Mononuclear cell (primary cell): ENCODE results near the gene TARS2. TPM values are rescaled to one million over a fixed set of nuclear protein-coding genes. Genes with fewer than 3 reads are reported as not detected.

Experiments used
- H3K27me3 ChIP-seq: 2 replicates; pipeline ENCODE4 v1.6.0; 2011; ENCODE audit warnings: low read length, control low read depth; ENCODE audit not compliant: insufficient read depth
- H3K4me1 ChIP-seq: 2 replicates; pipeline ENCODE4 v1.5.1; 2011; ENCODE audit warnings: mild to moderate bottlenecking, low read length, control low read depth; ENCODE audit not compliant: insufficient read depth
- H3K4me3 ChIP-seq: 2 replicates; pipeline ENCODE4 v1.5.1; 2011; ENCODE audit warnings: mild to moderate bottlenecking, low read length, moderate library complexity
- H3K9me3 ChIP-seq: 2 replicates; pipeline ENCODE4 v1.5.1; 2011; ENCODE audit warnings: low read depth, mild to moderate bottlenecking, control low read depth, low read length
- total RNA-seq: library from RNA; depleted of rRNA; stranded (reverse); fragments of >200 nt; gene quantifications from one replicate; pipeline ENCODE4 v1.2.3, GENCODE V29; 2012

The TARS2 gene
- total RNA-seq = 10.2 TPM

GRCh38 chr1:150486966-150487762 lies at the start of gene TARS2:
TSS of gene TARS2 (plus strand) at chr1:150487419. CDS start at chr1:150487451, 32 bp downstream.
- no peaks in the 10 kb centered on the region for H3K27me3 ChIP-seq
- no peaks in the 10 kb centered on the region for H3K9me3 ChIP-seq
- peaks cover 9% of the 10 kb centered on the region for H3K4me1 ChIP-seq
- H3K4me3 ChIP-seq = peak within 1 kb of the TSS; percentile 86

- no peak overlapping the region for H3K4me3 ChIP-seq
- H3K9me3 ChIP-seq = no peaks in the 10 kb centered on the region
- H3K4me1 ChIP-seq = no peaks in the 10 kb centered on the region
- H3K27me3 ChIP-seq = no peaks in the 10 kb centered on the region
These were observed 46.1 kb upstream of the TARS2 start for GRCh38 chr1:150441121-150441520.

- no peak overlapping the region for H3K4me3 ChIP-seq
- no peaks in the 10 kb centered on the region for H3K27me3 ChIP-seq
- no peaks in the 10 kb centered on the region for H3K4me1 ChIP-seq
- H3K9me3 ChIP-seq = no peaks in the 10 kb centered on the region
These were observed 43.0 kb upstream of the TARS2 start for GRCh38 chr1:150444232-150444631.

- no peaks in the 10 kb centered on the region for H3K27me3 ChIP-seq
- no peaks in the 10 kb centered on the region for H3K4me1 ChIP-seq
- no peaks in the 10 kb centered on the region for H3K9me3 ChIP-seq
- H3K4me3 ChIP-seq = no peak overlapping the region
These were observed 31.0 kb upstream of the TARS2 start for GRCh38 chr1:150456146-150456647.

- no peaks in the 10 kb centered on the region for H3K27me3 ChIP-seq
- H3K4me3 ChIP-seq = no peak overlapping the region
- no peaks in the 10 kb centered on the region for H3K9me3 ChIP-seq
- no peaks in the 10 kb centered on the region for H3K4me1 ChIP-seq
These were observed 22.8 kb upstream of the TARS2 start for GRCh38 chr1:150464422-150464826.

GRCh38 chr1:150466964-150467363 lies 20.3 kb upstream of the TARS2 start:
- H3K4me1 ChIP-seq = no peaks in the 10 kb centered on the region
- no peaks in the 10 kb centered on the region for H3K27me3 ChIP-seq
- no peaks in the 10 kb centered on the region for H3K9me3 ChIP-seq
- no peak overlapping the region for H3K4me3 ChIP-seq

- Histone ChIP-seq H3K9me3 (no peaks in the 10 kb centered on the region), H3K4me1 (no peaks in the 10 kb centered on the region), H3K27me3 (no peaks in the 10 kb centered on the region), H3K4me3 (no peak overlapping the region)
These were observed 17.9 kb upstream of the TARS2 start for GRCh38 chr1:150469291-150469690.

GRCh38 chr1:150472601-150473200 lies 14.5 kb upstream of the TARS2 start:
- Histone ChIP-seq H3K9me3 (no peaks in the 10 kb centered on the region), H3K27me3 (no peaks in the 10 kb centered on the region), H3K4me3 (no peak overlapping the region), H3K4me1 (no peaks in the 10 kb centered on the region)

GRCh38 chr1:150473659-150474058 lies 13.6 kb upstream of the TARS2 start:
- H3K27me3 ChIP-seq = no peaks in the 10 kb centered on the region
- no peaks in the 10 kb centered on the region for H3K9me3 ChIP-seq
- H3K4me3 ChIP-seq = no peak overlapping the region
- H3K4me1 ChIP-seq = no peaks in the 10 kb centered on the region

- Histone ChIP-seq H3K9me3 (no peaks in the 10 kb centered on the region), H3K27me3 (no peaks in the 10 kb centered on the region), H3K4me3 (no peak overlapping the region), H3K4me1 (no peaks in the 10 kb centered on the region)
These were observed 12.3 kb upstream of the TARS2 start for GRCh38 chr1:150474869-150475268.

GRCh38 chr1:150476754-150477153 lies 10.5 kb upstream of the TARS2 start:
- Histone ChIP-seq H3K4me1 (no peaks in the 10 kb centered on the region), H3K27me3 (no peaks in the 10 kb centered on the region), H3K4me3 (no peak overlapping the region), H3K9me3 (no peaks in the 10 kb centered on the region)

GRCh38 chr1:150477320-150477719 lies 9.9 kb upstream of the TARS2 start:
- no peaks in the 10 kb centered on the region for H3K9me3 ChIP-seq
- H3K4me1 ChIP-seq = no peaks in the 10 kb centered on the region
- no peak overlapping the region for H3K4me3 ChIP-seq
- H3K27me3 ChIP-seq = no peaks in the 10 kb centered on the region

GRCh38 chr1:150477733-150478132 lies 9.5 kb upstream of the TARS2 start:
- H3K9me3 ChIP-seq = no peaks in the 10 kb centered on the region
- H3K4me3 ChIP-seq = no peak overlapping the region
- H3K27me3 ChIP-seq = no peaks in the 10 kb centered on the region
- no peaks in the 10 kb centered on the region for H3K4me1 ChIP-seq

GRCh38 chr1:150479370-150479769 lies 7.8 kb upstream of the TARS2 start:
- no peaks in the 10 kb centered on the region for H3K4me1 ChIP-seq

GRCh38 chr1:150479927-150480352 lies 7.3 kb upstream of the TARS2 start:
- H3K4me1 ChIP-seq = no peaks in the 10 kb centered on the region
- no peak overlapping the region for H3K4me3 ChIP-seq
- H3K27me3 ChIP-seq = no peaks in the 10 kb centered on the region
- no peaks in the 10 kb centered on the region for H3K9me3 ChIP-seq

More at GRCh38 chr1:150479370-150479769, 7.8 kb upstream of the TARS2 start:
- Histone ChIP-seq H3K27me3 (no peaks in the 10 kb centered on the region), H3K4me3 (no peak overlapping the region), H3K9me3 (no peaks in the 10 kb centered on the region)
